DOHH2 (cell line): Measurements from ENCODE around the gene CDKL2.

Source experiments
- CTCF ChIP-seq: fragments of 200-600 bp; sonication (generic); IDR thresholded peaks from one replicate; pipeline ENCODE4 v1.5.1; 2014; ENCODE audit warnings: antibody characterized with exemption, mild to moderate bottlenecking, low read depth, low read length; ENCODE audit not compliant: poor library complexity, severe bottlenecking
- EZH2phosphoT487 ChIP-seq: fragments of 200-600 bp; sonication (generic); IDR thresholded peaks from 2 replicates; pipeline ENCODE4 v1.6.1; 2017; ENCODE audit warnings: borderline replicate concordance, mild to moderate bottlenecking, antibody characterized with exemption, low read length, moderate library complexity, mixed read lengths

- TF ChIP-seq CTCF (no peak), EZH2phosphoT487 (no peak)
These were observed 38.3 kb upstream of the CDKL2 start for GRCh38 chr4:75668596-75668995.
